ENCODE results near the gene RPL22. TPM values are rescaled to one million over a fixed set of nuclear protein-coding genes. Genes with fewer than 3 reads are reported as not detected.
A peak's percentile ranks its signal among the peaks of the same experiment; 100 is the strongest.

RPL22 gene
- total and polyA plus RNA-seq, 8 donors: 186 to 378 (median 234) TPM

DNA sequence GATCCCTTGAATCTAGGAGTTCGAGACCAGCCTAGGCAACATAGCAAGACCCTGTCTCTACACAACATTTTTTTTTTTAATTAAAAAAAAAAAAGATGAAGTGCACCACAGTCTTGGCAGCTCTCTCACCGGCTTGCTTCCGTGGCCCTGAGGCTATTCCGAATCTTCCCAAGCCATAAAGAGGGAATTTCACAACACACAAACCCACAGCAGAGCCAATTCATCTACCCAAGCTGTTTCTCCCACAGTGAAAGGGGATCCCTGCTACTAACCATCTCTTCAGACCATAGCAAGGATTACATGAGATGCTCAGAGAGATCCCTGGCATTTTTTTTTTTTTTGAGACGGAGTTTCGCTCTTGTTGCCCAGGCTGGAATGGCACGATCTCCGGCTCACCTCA lies 10.9 kb downstream of the RPL22 start:
- Histone ChIP-seq H3K27me3 (no peaks in the 10 kb centered on the region), H3K4me1 (no peaks in the 10 kb centered on the region), H3K27ac (no peak overlapping the region), H3K9me3 (no peaks in the 10 kb centered on the region), H3K36me3 (peaks cover 0 to 48% (median 18%) of the 10 kb centered on the region in 3 donors), H3K4me3 (no peak overlapping the region)
- TF ChIP-seq, protein P1, sequence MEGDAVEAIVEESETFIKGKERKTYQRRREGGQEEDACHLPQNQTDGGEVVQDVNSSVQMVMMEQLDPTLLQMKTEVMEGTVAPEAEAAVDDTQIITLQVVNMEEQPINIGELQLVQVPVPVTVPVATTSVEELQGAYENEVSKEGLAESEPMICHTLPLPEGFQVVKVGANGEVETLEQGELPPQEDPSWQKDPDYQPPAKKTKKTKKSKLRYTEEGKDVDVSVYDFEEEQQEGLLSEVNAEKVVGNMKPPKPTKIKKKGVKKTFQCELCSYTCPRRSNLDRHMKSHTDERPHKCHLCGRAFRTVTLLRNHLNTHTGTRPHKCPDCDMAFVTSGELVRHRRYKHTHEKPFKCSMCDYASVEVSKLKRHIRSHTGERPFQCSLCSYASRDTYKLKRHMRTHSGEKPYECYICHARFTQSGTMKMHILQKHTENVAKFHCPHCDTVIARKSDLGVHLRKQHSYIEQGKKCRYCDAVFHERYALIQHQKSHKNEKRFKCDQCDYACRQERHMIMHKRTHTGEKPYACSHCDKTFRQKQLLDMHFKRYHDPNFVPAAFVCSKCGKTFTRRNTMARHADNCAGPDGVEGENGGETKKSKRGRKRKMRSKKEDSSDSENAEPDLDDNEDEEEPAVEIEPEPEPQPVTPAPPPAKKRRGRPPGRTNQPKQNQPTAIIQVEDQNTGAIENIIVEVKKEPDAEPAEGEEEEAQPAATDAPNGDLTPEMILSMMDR (IDR thresholded peaks at IDR 0.05): no peak
- ATAC-seq (no peak), DNase-seq (no peak), FAIRE-seq (no peak)
- WGBS, 2 donors: 90% methylated on average over 8 of the region's 8 CpGs
- intact Hi-C loops (cut with DNase I): no loop called here

DNA sequence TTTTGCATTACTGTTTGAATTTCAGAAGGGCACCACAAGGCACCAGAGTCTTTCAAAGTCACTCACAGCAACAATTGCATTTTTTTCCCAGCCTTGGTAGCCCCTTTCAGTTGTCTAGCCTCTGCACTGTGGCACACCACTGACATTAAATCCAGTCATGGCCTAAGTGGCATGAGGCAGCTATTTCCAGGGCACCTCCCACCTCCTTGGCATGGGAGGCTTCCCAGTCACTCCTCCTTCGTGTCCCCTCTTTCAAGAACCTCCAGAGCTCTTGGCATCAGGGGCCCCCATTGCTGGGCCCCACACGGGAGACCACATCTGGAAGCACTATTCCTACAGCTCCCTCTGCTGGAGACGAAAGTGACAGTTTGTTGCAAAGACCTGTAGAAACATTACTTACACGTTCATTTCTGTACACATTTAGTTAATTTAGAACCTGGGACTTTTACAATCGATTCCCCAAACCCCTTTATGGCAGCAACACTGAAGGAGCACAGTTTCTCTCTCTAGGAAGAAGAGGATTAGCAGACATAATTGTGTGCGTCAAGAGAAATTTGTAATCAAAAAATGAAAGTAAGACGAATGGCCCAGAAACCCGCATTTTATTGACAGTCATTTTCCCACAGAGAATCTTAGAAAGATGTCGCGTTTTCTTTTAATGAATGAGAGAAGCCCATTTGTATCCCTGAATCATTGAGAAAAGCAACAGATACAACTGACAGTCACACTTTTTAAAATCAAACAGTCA lies 13.6 kb downstream of the RPL22 start:
- Histone ChIP-seq H3K4me1 (no peaks in the 10 kb centered on the region), H3K27ac (no peak overlapping the region), H3K9me3 (no peaks in the 10 kb centered on the region), H3K36me3 (peaks cover 0 to 26% (median 12%) of the 10 kb centered on the region in 3 donors), H3K27me3 (no peaks in the 10 kb centered on the region), H3K4me3 (no peak overlapping the region)
- DNase-seq (no peak), FAIRE-seq (no peak), ATAC-seq (peak in 1 of 4 donors; percentile 17)
- intact Hi-C loops (cut with DNase I): no loop called here
- 76 to 78% methylated on average over 10 of the region's 10 CpGs for WGBS, 2 donors
- TF ChIP-seq, protein P1 (IDR thresholded peaks at IDR 0.05): no peak

DNA sequence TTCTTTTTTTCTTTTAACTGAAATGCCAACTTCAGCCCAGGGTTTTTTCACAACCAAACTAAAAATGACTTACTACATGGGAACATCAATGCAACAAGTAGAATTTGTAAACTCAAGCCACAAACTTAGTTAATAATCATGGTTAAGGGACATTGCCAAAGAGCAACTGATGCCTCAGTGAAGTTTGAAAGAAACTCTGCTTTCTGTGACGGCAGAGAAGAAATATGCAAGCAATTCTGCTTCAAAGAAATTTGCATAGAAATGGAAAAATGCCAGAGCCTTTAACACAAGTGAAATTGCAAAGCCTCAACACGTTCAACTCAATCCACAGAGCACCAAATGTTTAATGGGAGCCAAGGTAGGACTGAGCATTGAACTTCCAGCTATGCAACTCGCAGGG lies 14.2 kb downstream of the RPL22 start:
- H3K9me3 ChIP-seq: no peaks in the 10 kb centered on the region
- DNase-seq: no peak
- ATAC-seq: no peak
- FAIRE-seq: no peak
- 71 to 76% methylated on average over 3 of the region's 3 CpGs for WGBS, 2 donors
- intact Hi-C loops (cut with DNase I): no loop called here
- H3K4me3 ChIP-seq: no peak overlapping the region
- H3K27me3 ChIP-seq: no peaks in the 10 kb centered on the region
- no peak overlapping the region for H3K27ac ChIP-seq
- TF ChIP-seq, protein P1 (IDR thresholded peaks at IDR 0.05): no peak
- H3K36me3 ChIP-seq: peaks cover 0 to 19% (median 6%) of the 10 kb centered on the region in 3 donors
- no peaks in the 10 kb centered on the region for H3K4me1 ChIP-seq

DNA sequence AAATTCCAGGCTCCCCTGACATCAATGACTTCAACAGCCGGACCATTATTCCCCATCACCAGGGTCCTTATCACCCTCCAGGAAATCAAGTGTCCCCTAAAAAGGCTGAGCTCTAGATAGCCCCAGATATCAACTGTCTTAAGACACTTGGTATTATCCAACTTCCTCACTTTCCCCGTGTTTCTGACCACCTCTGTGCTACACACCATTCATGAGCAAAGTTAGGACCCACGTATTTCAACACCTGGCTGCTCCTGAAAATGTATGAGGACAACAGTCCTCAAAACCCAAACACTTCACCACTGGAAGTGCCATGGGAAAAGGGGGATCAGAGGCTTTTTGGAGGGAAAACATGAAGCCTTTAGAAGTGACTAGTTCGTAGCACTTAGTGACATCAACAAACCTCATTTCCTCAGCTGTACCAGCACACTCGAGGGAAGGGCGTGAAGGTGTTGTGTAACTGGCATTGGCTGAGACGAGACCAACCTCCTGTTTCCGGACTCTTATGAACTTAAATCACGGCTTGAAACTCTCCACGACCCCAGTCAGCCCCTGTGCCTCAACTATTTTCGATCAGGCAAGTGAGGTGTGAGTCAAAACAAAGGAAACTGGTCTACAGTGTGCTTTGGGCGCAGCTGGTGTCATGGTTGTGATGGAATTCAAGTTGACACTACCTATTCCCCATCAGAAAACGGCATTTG lies 15.2 kb downstream of the RPL22 start:
- WGBS, 2 donors: 85 to 88% methylated on average over 13 of the region's 13 CpGs
- no peak for FAIRE-seq

More for the DNA sequence above, 15.2 kb downstream of the RPL22 start:
- intact Hi-C loops (cut with DNase I): no loop called here
- Histone ChIP-seq H3K4me1 (no peaks in the 10 kb centered on the region), H3K4me3 (no peak overlapping the region), H3K27ac (no peak overlapping the region), H3K9me3 (no peaks in the 10 kb centered on the region), H3K36me3 (peaks cover 0 to 13% (median 0%) of the 10 kb centered on the region in 3 donors), H3K27me3 (no peaks in the 10 kb centered on the region)
- TF ChIP-seq, protein P1 (IDR thresholded peaks at IDR 0.05): no peak
- no peak for ATAC-seq
- DNase-seq: no peak

Data from pancreas (tissue), 10 donors.